ENCODE results near the gene PTPN7. TPM values are rescaled to one million over a fixed set of nuclear protein-coding genes. Genes with fewer than 3 reads are reported as not detected.

The PTPN7 gene
- total RNA-seq, 1 donor from 2014 or later, result not detected

- no peak overlapping the region for H3K27ac Mint-ChIP-seq
- H3K27me3 Mint-ChIP-seq (ENCODE audit: insufficient read depth, low read depth), result peaks cover 10% of the 10 kb centered on the region
- Histone ChIP-seq H3K27ac (no peak overlapping the region), H3K9me3 (ENCODE audit: low read depth) (no peaks in the 10 kb centered on the region), H3K79me2 (ENCODE audit: low read depth) (no peaks in the 10 kb centered on the region), H2AFZ (replicated peaks) (no peak overlapping the region), H3K9ac (no peak overlapping the region), H3K4me3 (no peak overlapping the region), H3K4me2 (no peak overlapping the region), H3K36me3 (no peaks in the 10 kb centered on the region), H3K27me3 (peaks cover 9% of the 10 kb centered on the region), H4K20me1 (ENCODE audit: low read depth) (no peaks in the 10 kb centered on the region), H3K4me1 (no peaks in the 10 kb centered on the region), H3F3A (ENCODE audit: low read depth) (peaks cover 4% of the 10 kb centered on the region)
- no peak for DNase-seq (ENCODE audit: low spot score)
- no peak overlapping the region for H3K4me3 Mint-ChIP-seq
- TF ChIP-seq CTCF (IDR thresholded peaks at IDR 0.05) (no peak), EZH2 (IDR thresholded peaks at IDR 0.05) (no peak), EZH2phosphoT487 (IDR thresholded peaks at IDR 0.05) (no peak)
- H3K4me1 Mint-ChIP-seq, result peaks cover 10% of the 10 kb centered on the region
- no peaks in the 10 kb centered on the region for H3K36me3 Mint-ChIP-seq
- no peaks in the 10 kb centered on the region for H3K9me3 Mint-ChIP-seq
Measured at GRCh38 chr1:202150187-202150586, 10.2 kb downstream of the PTPN7 start.

- no peak overlapping the region for H3K4me3 ChIP-seq
- peaks cover 9% of the 10 kb centered on the region for H3F3A ChIP-seq (ENCODE audit: low read depth)
- peaks cover 10% of the 10 kb centered on the region for H3K27me3 Mint-ChIP-seq (ENCODE audit: insufficient read depth, low read depth)
- no peaks in the 10 kb centered on the region for H3K9me3 Mint-ChIP-seq
- no peaks in the 10 kb centered on the region for H4K20me1 ChIP-seq (ENCODE audit: low read depth)
- no peak overlapping the region for H3K9ac ChIP-seq
- no peak for DNase-seq (ENCODE audit: low spot score)
- no peak for TF ChIP-seq EZH2 (IDR thresholded peaks at IDR 0.05)
- H3K27me3 ChIP-seq, result peaks cover 15% of the 10 kb centered on the region
- H3K4me1 ChIP-seq, result no peaks in the 10 kb centered on the region
- H3K79me2 ChIP-seq (ENCODE audit: low read depth), result no peaks in the 10 kb centered on the region
- no peaks in the 10 kb centered on the region for H3K36me3 ChIP-seq
- no peaks in the 10 kb centered on the region for H3K36me3 Mint-ChIP-seq
- H3K9me3 ChIP-seq (ENCODE audit: low read depth), result no peaks in the 10 kb centered on the region
- H3K4me2 ChIP-seq, result no peak overlapping the region
- H3K4me1 Mint-ChIP-seq, result peaks cover 7% of the 10 kb centered on the region
- H3K27ac ChIP-seq, result no peak overlapping the region
- no peak overlapping the region for H3K4me3 Mint-ChIP-seq
- no peak overlapping the region for H3K27ac Mint-ChIP-seq
- no peak overlapping the region for H2AFZ ChIP-seq (replicated peaks)
Measured at GRCh38 chr1:202149566-202149965, 10.8 kb downstream of the PTPN7 start.

GRCh38 chr1:202148391-202148790 lies 12.0 kb downstream of the PTPN7 start:
- Mint-ChIP-seq H3K4me1 (peaks cover 9% of the 10 kb centered on the region), H3K36me3 (no peaks in the 10 kb centered on the region), H3K27me3 (ENCODE audit: insufficient read depth, low read depth) (peaks cover 10% of the 10 kb centered on the region), H3K27ac (no peak overlapping the region), H3K9me3 (no peaks in the 10 kb centered on the region), H3K4me3 (no peak overlapping the region)
- Histone ChIP-seq H3K4me2 (no peak overlapping the region), H3K27ac (no peak overlapping the region), H3F3A (ENCODE audit: low read depth) (peaks cover 9% of the 10 kb centered on the region), H4K20me1 (ENCODE audit: low read depth) (peaks cover 2% of the 10 kb centered on the region), H3K4me3 (no peak overlapping the region), H3K9me3 (ENCODE audit: low read depth) (no peaks in the 10 kb centered on the region), H3K36me3 (no peaks in the 10 kb centered on the region), H3K4me1 (peaks cover under 1% of the 10 kb centered on the region), H3K27me3 (peaks cover 15% of the 10 kb centered on the region), H3K9ac (no peak overlapping the region), H3K79me2 (ENCODE audit: low read depth) (peaks cover 7% of the 10 kb centered on the region), H2AFZ (replicated peaks) (no peak overlapping the region)
- DNase-seq (ENCODE audit: low spot score), result no peak
- TF ChIP-seq EZH2 (IDR thresholded peaks at IDR 0.05) (no peak), EZH2phosphoT487 (IDR thresholded peaks at IDR 0.05) (no peak), CTCF (IDR thresholded peaks at IDR 0.05) (no peak)

- Mint-ChIP-seq H3K9me3 (no peaks in the 10 kb centered on the region), H3K27ac (no peak overlapping the region), H3K27me3 (ENCODE audit: insufficient read depth, low read depth) (peaks cover 10% of the 10 kb centered on the region), H3K4me3 (no peak overlapping the region), H3K4me1 (peaks cover 12% of the 10 kb centered on the region), H3K36me3 (no peaks in the 10 kb centered on the region)
- H3K36me3 ChIP-seq, result no peaks in the 10 kb centered on the region
- H3K27ac ChIP-seq, result no peak overlapping the region
- TF ChIP-seq CTCF (IDR thresholded peaks at IDR 0.05), result no peak
- TF ChIP-seq EZH2 (IDR thresholded peaks at IDR 0.05), result no peak
- TF ChIP-seq EZH2phosphoT487 (IDR thresholded peaks at IDR 0.05), result no peak
- peaks cover 7% of the 10 kb centered on the region for H3K4me1 ChIP-seq
- H3K79me2 ChIP-seq (ENCODE audit: low read depth), result peaks cover 21% of the 10 kb centered on the region
- no peak overlapping the region for H3K9ac ChIP-seq
- H4K20me1 ChIP-seq (ENCODE audit: low read depth), result peaks cover 16% of the 10 kb centered on the region
- peaks cover 15% of the 10 kb centered on the region for H3K27me3 ChIP-seq
- no peak overlapping the region for H3K4me3 ChIP-seq
- no peaks in the 10 kb centered on the region for H3K9me3 ChIP-seq (ENCODE audit: low read depth)
- peaks cover 9% of the 10 kb centered on the region for H3F3A ChIP-seq (ENCODE audit: low read depth)
- DNase-seq (ENCODE audit: low spot score), result no peak
- H3K4me2 ChIP-seq, result no peak overlapping the region
- no peak overlapping the region for H2AFZ ChIP-seq (replicated peaks)
Measured at GRCh38 chr1:202146993-202147392, 13.4 kb downstream of the PTPN7 start.

Data from neural progenitor cell (in vitro differentiated cells).